ENCODE results near the gene LRRC8C.
"Not testable (repeated sequence)": the region's sequence is repeated elsewhere in the genome, so short reads cannot be mapped to it uniquely, and the experiment has no call there.

DNA sequence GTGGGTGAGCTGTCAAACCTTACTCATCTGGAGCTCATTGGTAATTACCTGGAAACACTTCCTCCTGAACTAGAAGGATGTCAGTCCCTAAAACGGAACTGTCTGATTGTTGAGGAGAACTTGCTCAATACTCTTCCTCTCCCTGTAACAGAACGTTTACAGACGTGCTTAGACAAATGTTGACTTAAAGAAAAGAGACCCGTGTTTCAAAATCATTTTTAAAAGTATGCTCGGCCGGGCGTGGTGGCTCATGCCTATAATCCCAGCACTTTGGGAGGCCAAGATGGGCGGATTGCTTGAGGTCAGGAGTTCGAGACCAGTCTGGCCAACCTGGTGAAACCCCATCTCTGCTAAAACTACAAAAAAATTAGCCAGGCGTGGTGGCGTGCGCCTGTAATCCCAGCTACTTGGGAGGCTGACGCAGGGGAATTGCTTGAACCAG lies 40.0 kb upstream of the LRRC8C start:
- TF ChIP-seq, protein P1, sequence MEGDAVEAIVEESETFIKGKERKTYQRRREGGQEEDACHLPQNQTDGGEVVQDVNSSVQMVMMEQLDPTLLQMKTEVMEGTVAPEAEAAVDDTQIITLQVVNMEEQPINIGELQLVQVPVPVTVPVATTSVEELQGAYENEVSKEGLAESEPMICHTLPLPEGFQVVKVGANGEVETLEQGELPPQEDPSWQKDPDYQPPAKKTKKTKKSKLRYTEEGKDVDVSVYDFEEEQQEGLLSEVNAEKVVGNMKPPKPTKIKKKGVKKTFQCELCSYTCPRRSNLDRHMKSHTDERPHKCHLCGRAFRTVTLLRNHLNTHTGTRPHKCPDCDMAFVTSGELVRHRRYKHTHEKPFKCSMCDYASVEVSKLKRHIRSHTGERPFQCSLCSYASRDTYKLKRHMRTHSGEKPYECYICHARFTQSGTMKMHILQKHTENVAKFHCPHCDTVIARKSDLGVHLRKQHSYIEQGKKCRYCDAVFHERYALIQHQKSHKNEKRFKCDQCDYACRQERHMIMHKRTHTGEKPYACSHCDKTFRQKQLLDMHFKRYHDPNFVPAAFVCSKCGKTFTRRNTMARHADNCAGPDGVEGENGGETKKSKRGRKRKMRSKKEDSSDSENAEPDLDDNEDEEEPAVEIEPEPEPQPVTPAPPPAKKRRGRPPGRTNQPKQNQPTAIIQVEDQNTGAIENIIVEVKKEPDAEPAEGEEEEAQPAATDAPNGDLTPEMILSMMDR (IDR thresholded peaks at IDR 0.05; ENCODE audit: insufficient read depth, low read length, poor library complexity, severe bottlenecking), result not testable (repeated sequence)
- TF ChIP-seq EZH2phosphoT487 (conservative IDR thresholded peaks at IDR 0.05; ENCODE audit: low read length), result not testable (repeated sequence)
